Measurements from ENCODE around the gene DGUOK.

DNA sequence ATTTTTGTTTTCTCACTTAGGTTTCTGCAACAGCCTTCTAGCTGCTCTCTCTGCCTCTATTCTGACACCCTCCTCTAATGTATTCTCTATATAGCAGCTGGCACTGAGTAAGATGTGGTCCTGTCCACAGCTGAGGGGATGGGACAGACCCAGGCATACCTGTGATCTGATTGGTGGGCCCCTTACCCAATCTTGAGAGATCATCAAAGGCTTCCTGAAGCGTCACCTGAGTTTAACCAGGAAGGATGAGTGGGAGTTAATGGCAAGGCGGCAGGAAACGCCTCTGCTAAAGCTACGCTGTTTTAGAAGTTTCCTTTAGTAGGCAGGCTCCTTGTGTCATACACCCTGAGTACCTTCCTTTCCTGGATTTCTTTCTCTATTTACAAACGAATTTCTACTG is 52.3 kb downstream of the DGUOK start:
- TF ChIP-seq CTCF (IDR thresholded peaks at IDR 0.05) (no peak), POLR2A (IDR thresholded peaks at IDR 0.05) (no peak)
